Liver (tissue), 9 donors: ENCODE data around the gene DDX53. TPM values are rescaled to one million over a fixed set of nuclear protein-coding genes. Genes with fewer than 3 reads are reported as not detected.

Source experiments
- DNase-seq: peaks from one replicate; pipeline ENCODE4 v3.0.0-alpha.2; 2017; ENCODE audit warnings: low spot score
- H3K27ac ChIP-seq, 2 donors: one replicate each; pipeline ENCODE4 v1.7.0; 2013; ENCODE audit warnings: inconsistent platforms in 2 of 2, low read length in 2 of 2, control low read depth in 1 of 2, low read depth in 1 of 2, mild to moderate bottlenecking in 1 of 2
- H3K27me3 ChIP-seq, 4 donors: one replicate each; pipeline versions ENCODE4 v1.6.1 to v1.7.0; 2013; ENCODE audit warnings: low read length in 3 of 4, inconsistent platforms in 1 of 4, mild to moderate bottlenecking in 1 of 4, moderate library complexity in 1 of 4; ENCODE audit not compliant: control insufficient read depth in 4 of 4, insufficient read depth in 4 of 4
- H3K36me3 ChIP-seq, 4 donors: one replicate each; pipeline versions ENCODE4 v1.6.1 to v1.7.0; 2013; ENCODE audit warnings: low read length in 3 of 4, mild to moderate bottlenecking in 3 of 4, low read depth in 1 of 4, moderate library complexity in 1 of 4; ENCODE audit not compliant: control insufficient read depth in 4 of 4, insufficient read depth in 3 of 4
- H3K4me1 ChIP-seq, 4 donors: one replicate each; pipeline versions ENCODE4 v1.6.1 to v1.7.0; 2013; ENCODE audit warnings: low read length in 3 of 4, mild to moderate bottlenecking in 3 of 4, moderate library complexity in 1 of 4; ENCODE audit not compliant: control insufficient read depth in 4 of 4, insufficient read depth in 4 of 4
- H3K4me3 ChIP-seq, 3 donors: one replicate each; pipeline versions ENCODE4 v1.6.1 to v1.7.0; 2013; ENCODE audit warnings: low read length in 3 of 3, control low read depth in 1 of 3, low read depth in 1 of 3, mild to moderate bottlenecking in 1 of 3
- H3K9ac ChIP-seq, 2 donors: one replicate each; pipeline ENCODE4 v1.7.0; 2013; ENCODE audit warnings: low read length in 2 of 2, mild to moderate bottlenecking in 2 of 2, moderate library complexity in 2 of 2, control low read depth in 1 of 2, low read depth in 1 of 2
- H3K9me3 ChIP-seq, 4 donors: one replicate each; pipeline versions ENCODE4 v1.6.1 to v1.7.0; 2013; ENCODE audit warnings: low read length in 3 of 4; ENCODE audit not compliant: control insufficient read depth in 4 of 4
- ATF3 ChIP-seq: IDR thresholded peaks from 2 replicates; pipeline ENCODE4 v1.6.1; 2016; ENCODE audit warnings: antibody characterized with exemption
- CTCF ChIP-seq: fragments of 150-350 bp; IDR thresholded peaks from 2 replicates; pipeline ENCODE4 v1.5.1; 2017; ENCODE audit warnings: improper control_type of control experiment, low read depth, low read length; ENCODE audit not compliant: missing input control
- EGR1 ChIP-seq, 2 donors: IDR thresholded peaks; 2 replicates each; pipeline ENCODE4 v1.6.1; 2016 to 2018; ENCODE audit warnings: antibody characterized with exemption in 2 of 2, low read depth in 2 of 2
- FOXA1 ChIP-seq: IDR thresholded peaks from 2 replicates; pipeline ENCODE4 v1.6.1; 2016; ENCODE audit warnings: antibody characterized with exemption
- FOXA2 ChIP-seq: IDR thresholded peaks from 2 replicates; pipeline ENCODE4 v1.6.1; 2016; ENCODE audit warnings: antibody characterized with exemption
- GABPA ChIP-seq, 2 donors: IDR thresholded peaks in 1 of 2; conservative IDR thresholded peaks in 1 of 2; 2 replicates each; pipeline ENCODE4 v1.6.1; 2016; ENCODE audit warnings: antibody characterized with exemption in 2 of 2, mild to moderate bottlenecking in 1 of 2, moderate library complexity in 1 of 2
- HNF4A ChIP-seq, 2 donors: conservative IDR thresholded peaks; 2 replicates each; pipeline ENCODE4 v1.6.1; 2016; ENCODE audit warnings: antibody characterized with exemption in 2 of 2, mild to moderate bottlenecking in 2 of 2
- HNF4G ChIP-seq: IDR thresholded peaks from 2 replicates; pipeline ENCODE4 v1.6.1; 2016; ENCODE audit warnings: antibody characterized with exemption
- JUND ChIP-seq, 2 donors: IDR thresholded peaks; 2 replicates each; pipeline ENCODE4 v1.6.1; 2016; ENCODE audit warnings: antibody characterized with exemption in 2 of 2
- NR2F2 ChIP-seq: IDR thresholded peaks from 2 replicates; pipeline ENCODE4 v1.6.1; 2016; ENCODE audit warnings: antibody characterized with exemption
- RAD21 ChIP-seq, 2 donors: IDR thresholded peaks; 2 replicates each; pipeline ENCODE4 v1.6.1; 2016; ENCODE audit warnings: antibody characterized with exemption in 2 of 2, mild to moderate bottlenecking in 2 of 2
- RXRA ChIP-seq, 2 donors: IDR thresholded peaks; 2 replicates each; pipeline ENCODE4 v1.6.1; 2017 to 2018; ENCODE audit warnings: antibody characterized with exemption in 2 of 2, mild to moderate bottlenecking in 1 of 2
- SP1 ChIP-seq: IDR thresholded peaks from 2 replicates; pipeline ENCODE4 v1.6.1; 2018; ENCODE audit warnings: antibody characterized with exemption, mild to moderate bottlenecking
- TAF1 ChIP-seq: conservative IDR thresholded peaks from 2 replicates; pipeline ENCODE4 v1.6.1; 2016; ENCODE audit warnings: antibody characterized with exemption, mild to moderate bottlenecking
- YY1 ChIP-seq: IDR thresholded peaks from 2 replicates; pipeline ENCODE4 v1.6.1; 2016; ENCODE audit warnings: antibody characterized with exemption, mild to moderate bottlenecking
- ZBTB33 ChIP-seq: IDR thresholded peaks from 2 replicates; pipeline ENCODE4 v1.6.1; 2016; ENCODE audit warnings: antibody characterized with exemption
- WGBS: extraction: QIAGEN DNeasy Blood & Tissue Kit; methylation state at CpG from one replicate; pipeline ENCODE4 v1.1.7; 2013; 5-methylcytosine and 5-hydroxymethylcytosine counted together
- polyA plus RNA-seq, 2 donors: library from polyadenylated mRNA; stranded (reverse) in 1 of 2; unstranded in 1 of 2; fragments of 200-250 nt in 1 of 2; fragments of >200 nt in 1 of 2; fragmentation: Nextera tagmentation in 1 of 2; extraction: Ambion mirVana in 1 of 2; gene quantifications; one replicate each; pipeline versions ENCODE4 v1.2.1 to v1.2.3, GENCODE V29; 2013 to 2015
- total RNA-seq, 2 donors: library from RNA; depleted of rRNA; stranded (reverse); fragments of >200 nt; gene quantifications; one replicate each; pipeline ENCODE4 v1.2.3, GENCODE V29; 2014
- TF ChIP-seq, protein P1 (sequence below): IDR thresholded peaks from 2 replicates; pipeline ENCODE4 v1.6.1; 2016; ENCODE audit warnings: antibody characterized with exemption
- TF ChIP-seq, protein P2 (sequence below): IDR thresholded peaks from 2 replicates; pipeline ENCODE4 v1.6.1; 2016; ENCODE audit warnings: antibody characterized with exemption, mild to moderate bottlenecking
- donor health status: healthy.
- donor health status: healthy.
- donor health status: healthy.
- donor health status: healthy.
- donor health status: healthy.

The DDX53 gene
- total and polyA plus RNA-seq, 4 donors, result not detected

DNA sequence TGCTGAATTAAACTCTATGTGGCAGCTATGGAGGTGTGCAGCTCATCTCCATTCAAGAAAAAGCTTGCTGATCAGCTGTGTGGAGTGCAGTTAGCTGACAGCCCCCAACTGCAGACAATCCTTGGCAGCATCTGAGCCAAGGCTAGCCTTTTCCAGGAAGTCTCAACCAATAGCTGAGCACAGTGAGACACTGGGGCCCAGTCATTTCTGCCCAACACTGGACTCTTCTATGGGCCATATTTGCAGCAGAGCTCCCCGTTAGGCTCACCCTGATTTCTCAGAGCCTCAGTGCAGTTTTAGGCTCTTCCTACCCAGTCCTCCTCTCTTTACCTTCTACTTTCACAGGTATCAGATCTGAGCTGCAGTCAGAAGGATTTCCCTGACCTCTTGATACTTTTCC is 12.9 kb downstream of the DDX53 start:
- Histone ChIP-seq H3K27ac (no peak overlapping the region), H3K4me3 (no peak overlapping the region), H3K36me3 (no peaks in the 10 kb centered on the region), H3K9ac (no peak overlapping the region), H3K27me3 (peaks cover 0 to 2% (median 0%) of the 10 kb centered on the region in 4 donors), H3K9me3 (no peaks in the 10 kb centered on the region), H3K4me1 (no peaks in the 10 kb centered on the region)
- no peak for DNase-seq
- TF ChIP-seq HNF4G, result no peak
- TF ChIP-seq FOXA1, result no peak
- no peak for TF ChIP-seq CTCF
- TF ChIP-seq ZBTB33, result no peak
- 79% methylated on average over 1 of the region's 1 CpG for WGBS

DNA sequence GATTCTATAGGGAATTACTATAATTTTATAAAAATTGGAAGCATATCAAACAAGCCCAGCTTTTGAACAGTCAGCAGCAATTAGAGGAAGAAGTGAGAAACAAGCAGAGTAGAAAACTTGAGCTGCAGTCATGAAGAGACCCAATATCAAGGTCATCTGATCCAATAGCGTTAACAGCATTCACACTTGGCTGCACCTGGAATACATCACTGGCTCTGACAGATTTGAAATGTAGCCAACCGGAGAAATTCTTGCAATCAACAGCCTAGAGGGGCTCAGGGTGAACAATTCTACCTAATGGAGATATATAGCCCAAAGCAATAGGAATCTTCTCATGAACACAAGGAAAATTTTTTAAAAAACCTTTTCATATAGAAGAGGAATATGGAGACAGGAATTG is 13.6 kb downstream of the DDX53 start:
- Histone ChIP-seq H3K4me3 (no peak overlapping the region), H3K27ac (no peak overlapping the region), H3K4me1 (no peaks in the 10 kb centered on the region), H3K9ac (no peak overlapping the region), H3K27me3 (peaks cover 0 to 4% (median 0%) of the 10 kb centered on the region in 4 donors), H3K36me3 (no peaks in the 10 kb centered on the region), H3K9me3 (no peaks in the 10 kb centered on the region)
- TF ChIP-seq, protein P1, sequence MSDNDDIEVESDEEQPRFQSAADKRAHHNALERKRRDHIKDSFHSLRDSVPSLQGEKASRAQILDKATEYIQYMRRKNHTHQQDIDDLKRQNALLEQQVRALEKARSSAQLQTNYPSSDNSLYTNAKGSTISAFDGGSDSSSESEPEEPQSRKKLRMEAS, result no peak
- TF ChIP-seq, protein P2, sequence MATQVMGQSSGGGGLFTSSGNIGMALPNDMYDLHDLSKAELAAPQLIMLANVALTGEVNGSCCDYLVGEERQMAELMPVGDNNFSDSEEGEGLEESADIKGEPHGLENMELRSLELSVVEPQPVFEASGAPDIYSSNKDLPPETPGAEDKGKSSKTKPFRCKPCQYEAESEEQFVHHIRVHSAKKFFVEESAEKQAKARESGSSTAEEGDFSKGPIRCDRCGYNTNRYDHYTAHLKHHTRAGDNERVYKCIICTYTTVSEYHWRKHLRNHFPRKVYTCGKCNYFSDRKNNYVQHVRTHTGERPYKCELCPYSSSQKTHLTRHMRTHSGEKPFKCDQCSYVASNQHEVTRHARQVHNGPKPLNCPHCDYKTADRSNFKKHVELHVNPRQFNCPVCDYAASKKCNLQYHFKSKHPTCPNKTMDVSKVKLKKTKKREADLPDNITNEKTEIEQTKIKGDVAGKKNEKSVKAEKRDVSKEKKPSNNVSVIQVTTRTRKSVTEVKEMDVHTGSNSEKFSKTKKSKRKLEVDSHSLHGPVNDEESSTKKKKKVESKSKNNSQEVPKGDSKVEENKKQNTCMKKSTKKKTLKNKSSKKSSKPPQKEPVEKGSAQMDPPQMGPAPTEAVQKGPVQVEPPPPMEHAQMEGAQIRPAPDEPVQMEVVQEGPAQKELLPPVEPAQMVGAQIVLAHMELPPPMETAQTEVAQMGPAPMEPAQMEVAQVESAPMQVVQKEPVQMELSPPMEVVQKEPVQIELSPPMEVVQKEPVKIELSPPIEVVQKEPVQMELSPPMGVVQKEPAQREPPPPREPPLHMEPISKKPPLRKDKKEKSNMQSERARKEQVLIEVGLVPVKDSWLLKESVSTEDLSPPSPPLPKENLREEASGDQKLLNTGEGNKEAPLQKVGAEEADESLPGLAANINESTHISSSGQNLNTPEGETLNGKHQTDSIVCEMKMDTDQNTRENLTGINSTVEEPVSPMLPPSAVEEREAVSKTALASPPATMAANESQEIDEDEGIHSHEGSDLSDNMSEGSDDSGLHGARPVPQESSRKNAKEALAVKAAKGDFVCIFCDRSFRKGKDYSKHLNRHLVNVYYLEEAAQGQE, result no peak
- TF ChIP-seq RAD21 (IDR thresholded peaks at IDR 0.05) (no peak), FOXA2 (no peak), NR2F2 (no peak), TAF1 (no peak), GABPA (IDR thresholded peaks at IDR 0.05 in 1 of 2, conservative IDR thresholded peaks at IDR 0.05 in 1 of 2) (no peak), FOXA1 (no peak), EGR1 (IDR thresholded peaks at IDR 0.05; ENCODE audit: low read depth in 2 of 2) (no peak), ZBTB33 (no peak), HNF4A (conservative IDR thresholded peaks at IDR 0.05) (no peak), CTCF (no peak), YY1 (no peak), RXRA (IDR thresholded peaks at IDR 0.05) (no peak), HNF4G (no peak), ATF3 (no peak), JUND (IDR thresholded peaks at IDR 0.05) (no peak), SP1 (no peak)
- DNase-seq, result no peak
- WGBS, result 74% methylated on average over 2 of the region's 2 CpGs
